Measurements from ENCODE around the gene GSK3B. TPM values are rescaled to one million over a fixed set of nuclear protein-coding genes. Genes with fewer than 3 reads are reported as not detected.
"Not testable (repeated sequence)": the region's sequence is repeated elsewhere in the genome, so short reads cannot be mapped to it uniquely, and the experiment has no call there.

GSK3B gene
- total and polyA plus RNA-seq, 12 donors = 7.5 to 57.1 (median 46.1) TPM

GRCh38 chr3:119998166-119998565 is 96.1 kb downstream of the GSK3B start:
- peaks cover 0 to 8% (median 0%) of the 10 kb centered on the region in 11 donors for H3K9me3 ChIP-seq

GRCh38 chr3:119990888-119991287 is 103.4 kb downstream of the GSK3B start:
- ATAC-seq (no peak), DNase-seq (no peak)
- H3K4me1 ChIP-seq = peaks cover 0 to 43% (median 21%) of the 10 kb centered on the region in 9 donors
- TF ChIP-seq CTCF (IDR thresholded peaks at IDR 0.05) = no peak
- H3K27me3 ChIP-seq = no peaks in the 10 kb centered on the region
- H3K9me3 ChIP-seq = peaks cover 0 to 14% (median 7%) of the 10 kb centered on the region in 11 donors
- H3K27ac ChIP-seq = no peak overlapping the region
- H3K4me3 ChIP-seq = no peak overlapping the region
- H3K36me3 ChIP-seq = no peaks in the 10 kb centered on the region
- intact Hi-C loops (cut with DNase I) = no loop called here

More at GRCh38 chr3:119998166-119998565, 96.1 kb downstream of the GSK3B start:
- no peak for ATAC-seq
- H3K27ac ChIP-seq = no peak overlapping the region
- intact Hi-C loops (cut with DNase I) = no loop called here
- no peaks in the 10 kb centered on the region for H3K27me3 ChIP-seq
- H3K4me1 ChIP-seq = peaks cover 0 to 12% (median 2%) of the 10 kb centered on the region in 9 donors
- 94 to 97% methylated on average over 1 of the region's 1 CpG for WGBS, 2 donors
- no peak for TF ChIP-seq CTCF (IDR thresholded peaks at IDR 0.05)
- no peak overlapping the region for H3K4me3 ChIP-seq
- no peak for DNase-seq
- H3K36me3 ChIP-seq = peaks cover 0 to 41% (median 9%) of the 10 kb centered on the region in 9 donors

DNA sequence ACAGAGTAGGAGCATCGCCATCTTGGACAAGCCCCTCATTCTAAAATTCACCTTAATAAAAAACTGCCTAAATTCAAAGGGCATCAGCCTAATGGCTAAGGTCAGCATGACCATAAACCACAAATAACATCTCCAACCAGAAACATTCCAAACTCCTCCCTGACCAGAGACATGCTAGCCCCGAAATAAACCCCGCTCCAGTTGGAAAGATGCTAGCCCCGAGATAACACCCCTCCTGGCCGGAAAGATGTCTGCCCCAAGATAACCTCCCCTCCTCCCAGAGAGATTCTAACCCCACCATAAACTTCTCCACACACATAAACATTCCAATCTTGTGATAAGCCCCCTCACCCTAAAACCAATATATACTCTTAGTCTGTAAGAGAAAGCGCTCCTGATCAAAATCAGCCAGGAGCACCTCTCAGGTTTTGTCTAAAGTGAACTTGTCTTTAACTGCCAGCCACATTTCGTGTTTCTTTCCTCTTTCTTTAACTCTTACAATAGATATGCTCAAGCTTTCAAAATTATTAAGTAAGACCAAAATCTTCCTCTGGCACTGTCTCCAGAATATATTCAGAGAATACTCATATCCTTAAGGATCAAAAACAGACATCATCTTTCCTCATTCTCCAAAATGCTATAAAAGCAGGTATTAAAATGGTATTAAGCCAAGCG is 104.1 kb downstream of the GSK3B start:
- Histone ChIP-seq H3K4me1 (peaks cover 0 to 43% (median 21%) of the 10 kb centered on the region in 9 donors), H3K4me3 (no peak overlapping the region), H3K36me3 (no peaks in the 10 kb centered on the region), H3K27ac (no peak overlapping the region), H3K9me3 (peaks cover 0 to 22% (median 13%) of the 10 kb centered on the region in 11 donors), H3K27me3 (no peaks in the 10 kb centered on the region)
- 88 to 92% methylated on average over 8 of the region's 8 CpGs for WGBS, 2 donors
- no peak for TF ChIP-seq CTCF (IDR thresholded peaks at IDR 0.05)
- no peak for ATAC-seq
- intact Hi-C loops (cut with DNase I) = no loop called here
- DNase-seq = no peak

DNA sequence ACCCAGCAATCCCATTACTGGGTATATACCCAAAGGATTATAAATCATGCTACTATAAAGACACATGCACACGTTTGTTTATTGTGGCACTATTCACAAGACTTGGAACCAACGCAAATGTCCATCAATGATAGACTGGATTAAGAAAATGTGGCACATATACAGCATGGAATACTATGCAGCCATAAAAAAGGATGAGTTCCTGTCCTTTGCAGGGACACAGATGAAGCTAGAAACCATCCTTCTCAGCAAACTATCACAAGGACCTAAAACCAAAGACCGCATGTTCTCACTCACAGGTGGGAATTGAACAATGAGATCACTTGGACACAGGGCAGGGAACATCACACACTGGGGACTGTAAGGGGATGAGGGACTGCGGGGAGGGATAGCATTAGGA is 107.4 kb downstream of the GSK3B start:
- DNase-seq; intact Hi-C loops (cut with DNase I); H3K27me3 ChIP-seq; H3K36me3 ChIP-seq; H3K4me3 ChIP-seq; ATAC-seq; H3K27ac ChIP-seq: not testable (repeated sequence)
- WGBS, 2 donors = 98 to 100% methylated on average over 4 of the region's 4 CpGs
- peaks cover 0 to 49% (median 18%) of the 10 kb centered on the region in 11 donors for H3K9me3 ChIP-seq
- H3K4me1 ChIP-seq = peaks cover 0 to 27% (median 18%) of the 10 kb centered on the region in 9 donors

- peaks cover 0 to 41% (median 18%) of the 10 kb centered on the region in 11 donors for H3K9me3 ChIP-seq
- DNase-seq (no peak), ATAC-seq (no peak)
- peaks cover 0 to 32% (median 18%) of the 10 kb centered on the region in 9 donors for H3K4me1 ChIP-seq
- WGBS, 2 donors = 93 to 94% methylated on average over 14 of the region's 14 CpGs
- no peaks in the 10 kb centered on the region for H3K27me3 ChIP-seq
- no peak overlapping the region for H3K4me3 ChIP-seq
- intact Hi-C loops (cut with DNase I) = no loop called here
- no peak overlapping the region for H3K27ac ChIP-seq
- TF ChIP-seq CTCF (IDR thresholded peaks at IDR 0.05) = no peak
- peaks cover 0 to 11% (median 0%) of the 10 kb centered on the region in 9 donors for H3K36me3 ChIP-seq
Observed at GRCh38 chr3:119981386-119981785, 112.9 kb downstream of the GSK3B start.

Data from heart right ventricle (tissue), 16 donors.